Measurements from ENCODE around the gene EPO.
"Not testable (repeated sequence)": the region's sequence is repeated elsewhere in the genome, so short reads cannot be mapped to it uniquely, and the experiment has no call there.

Gene EPO

DNA sequence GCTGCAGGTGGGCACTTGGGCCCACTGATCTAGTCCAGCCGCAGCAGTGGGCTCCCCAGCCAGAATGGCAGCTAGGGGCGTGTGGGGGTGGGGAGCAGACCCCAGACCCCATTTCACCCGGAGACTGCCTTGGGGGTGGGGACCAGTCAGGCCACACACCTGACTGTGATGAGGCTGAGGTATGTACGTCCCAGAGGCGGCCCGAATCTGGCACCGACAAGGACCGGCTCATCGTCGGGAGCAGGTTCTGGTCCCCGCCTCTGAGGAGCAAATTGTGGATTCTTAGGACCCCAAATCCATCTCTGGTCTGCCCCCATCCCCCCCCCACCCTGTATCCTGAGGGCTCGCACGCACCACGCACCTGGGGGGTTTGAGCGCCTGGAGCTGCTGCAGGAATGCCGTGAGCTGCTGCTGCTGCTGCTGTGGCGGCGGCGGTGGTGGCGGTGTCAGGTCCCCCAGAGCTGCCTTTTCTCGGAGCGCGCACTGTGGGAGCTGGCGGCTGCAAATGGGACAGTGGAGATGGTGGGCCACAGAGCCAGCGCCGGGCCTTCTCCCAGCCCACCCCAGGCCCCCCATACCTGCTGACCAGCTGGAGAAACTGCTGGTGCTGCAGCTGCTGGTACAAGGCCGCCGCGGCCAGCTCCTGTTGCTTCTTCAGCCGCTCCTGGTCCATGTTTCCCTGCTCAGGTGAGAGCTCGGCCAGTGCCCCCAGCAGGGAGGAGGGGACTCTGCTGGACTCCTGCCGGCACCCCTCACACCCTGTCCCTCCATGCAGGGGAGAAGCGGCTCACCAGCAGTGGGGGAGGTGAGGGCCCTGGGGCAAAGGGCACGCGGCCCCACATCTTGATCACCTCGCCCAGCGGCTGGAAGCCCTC lies 36.4 kb upstream of the EPO start:
- no peak for DNase-seq

DNA sequence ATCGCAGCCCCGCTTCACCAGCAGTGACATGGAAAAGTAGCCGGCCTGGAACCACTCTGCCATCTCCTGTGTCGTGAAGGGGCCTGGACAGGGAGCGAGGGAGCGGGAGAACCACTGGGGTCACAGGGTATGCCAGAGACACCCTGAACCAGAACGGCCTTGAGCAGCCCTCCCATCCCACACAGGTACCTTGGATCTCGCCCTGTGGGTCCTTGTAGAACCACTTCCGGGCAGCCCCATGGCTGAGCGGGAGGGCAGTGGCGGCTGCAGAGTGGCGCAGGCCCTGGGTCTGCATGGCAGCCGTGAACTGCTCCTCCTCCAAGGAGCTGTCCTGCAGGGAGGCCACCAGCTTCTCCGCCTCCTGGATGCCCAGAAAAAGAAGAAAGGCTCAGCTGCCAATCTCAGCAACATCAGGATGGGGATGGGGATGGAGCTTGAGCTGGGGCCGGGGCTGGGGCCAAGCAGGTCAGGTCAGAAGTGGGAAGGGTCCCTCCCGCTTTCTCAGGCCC lies 35.7 kb upstream of the EPO start:
- DNase-seq, result no peak

DNA sequence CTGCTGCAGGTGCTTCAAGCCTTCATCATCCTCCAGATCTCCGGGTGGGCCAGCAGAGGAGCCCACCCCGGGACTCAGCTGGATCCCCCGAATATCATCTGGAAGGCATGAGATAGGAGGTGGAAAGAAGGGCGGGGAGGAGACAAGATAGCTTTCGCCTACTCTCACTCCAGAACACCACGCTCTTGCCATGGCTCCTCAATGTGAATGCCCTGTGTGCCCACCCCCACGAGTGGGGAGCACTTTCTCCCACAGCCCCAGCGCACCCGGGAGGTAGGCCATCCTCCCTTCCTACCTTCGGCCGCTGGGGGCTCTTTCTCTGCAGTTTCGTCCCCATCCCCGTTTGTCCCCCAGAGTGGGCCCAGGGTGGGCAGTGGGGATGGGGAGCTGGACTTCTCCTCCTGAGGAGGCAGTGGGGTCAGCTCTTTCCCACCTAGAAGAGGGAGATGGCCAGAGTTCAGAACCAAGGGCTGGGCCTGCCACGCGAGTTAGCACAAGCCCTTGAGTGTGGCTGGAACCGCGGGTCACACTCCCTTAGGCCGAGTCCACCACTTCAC lies 35.1 kb upstream of the EPO start:
- no peak for DNase-seq

- no peak for DNase-seq
Measured at GRCh38 chr7:100685631-100686145, 34.6 kb upstream of the EPO start.

GRCh38 chr7:100686201-100686821 lies 34.0 kb upstream of the EPO start:
- DNase-seq, result no peak

DNA sequence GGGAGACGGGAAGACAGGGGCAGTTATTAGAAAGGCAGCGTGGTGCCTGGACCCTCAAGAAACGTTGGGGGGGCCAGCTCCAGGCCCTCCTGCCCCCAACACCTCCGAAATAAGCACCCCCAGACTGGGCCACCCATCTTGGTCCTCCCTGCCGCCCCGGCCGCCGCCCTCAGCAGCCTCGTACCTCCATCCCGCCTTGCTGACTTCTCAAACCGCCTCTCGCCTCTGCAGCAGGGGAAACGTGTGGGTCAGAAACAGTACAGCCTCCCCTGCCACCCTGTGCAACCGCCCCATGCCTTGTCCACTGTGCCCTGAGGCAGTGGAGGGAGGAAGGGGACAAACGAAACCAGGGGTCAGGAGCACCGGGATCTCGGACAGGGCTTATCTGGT lies 33.5 kb upstream of the EPO start:
- DNase-seq, result no peak

GRCh38 chr7:100687261-100687660 lies 33.0 kb upstream of the EPO start:
- no peak for DNase-seq

DNA sequence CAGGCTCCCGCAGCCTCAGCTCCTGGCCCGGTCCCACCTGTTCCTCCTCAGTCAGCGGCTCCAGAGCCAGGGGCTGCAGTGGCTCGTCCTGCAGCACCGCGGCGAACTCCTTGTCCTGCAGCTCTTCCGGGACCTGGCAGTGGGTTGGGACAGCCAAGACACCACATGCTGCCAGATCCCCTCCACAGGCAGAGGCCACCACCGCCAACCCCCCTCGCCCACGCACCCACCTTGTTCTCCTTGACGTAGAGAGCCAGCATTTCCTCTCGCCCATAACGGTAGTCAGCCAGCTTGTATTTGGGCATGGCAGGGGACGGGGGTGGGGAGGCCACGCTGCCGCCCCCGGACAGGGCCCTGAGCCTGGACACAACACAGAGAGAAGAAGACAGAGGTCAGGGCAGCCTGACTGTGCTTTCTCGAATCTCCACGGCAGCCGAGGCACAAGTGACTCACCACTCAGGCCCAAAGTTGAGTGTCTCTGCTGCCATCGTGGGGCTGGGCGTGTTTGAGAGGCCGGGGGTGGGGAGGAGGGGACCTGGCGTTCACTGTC lies 32.4 kb upstream of the EPO start:
- DNase-seq, result no peak

DNA sequence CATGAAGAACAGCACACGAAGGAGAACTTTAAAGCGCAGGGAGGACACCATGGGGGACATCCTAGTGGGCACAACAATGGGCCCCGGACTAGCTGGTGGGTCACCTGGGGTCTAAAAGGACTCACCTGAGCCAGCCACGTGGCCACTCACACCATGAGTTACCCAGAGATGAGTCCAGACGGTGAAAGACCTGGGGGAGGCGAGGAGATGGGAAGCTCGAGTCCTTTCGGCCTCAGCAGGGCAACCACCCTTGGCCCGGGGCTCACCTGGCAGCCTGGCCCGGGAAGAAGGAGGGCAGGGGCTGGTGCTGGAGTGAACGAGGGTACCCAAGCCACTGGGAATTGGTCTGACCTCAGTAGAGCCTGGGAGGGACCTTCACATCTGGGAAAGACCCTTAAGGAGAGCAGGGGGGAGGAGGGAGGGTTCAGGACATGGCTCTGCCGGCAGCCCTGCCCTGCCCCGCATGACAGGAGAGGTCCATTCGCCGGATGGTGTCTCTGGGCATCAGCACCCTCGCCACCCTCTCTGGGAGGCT lies 31.9 kb upstream of the EPO start:
- no peak for DNase-seq

DNA sequence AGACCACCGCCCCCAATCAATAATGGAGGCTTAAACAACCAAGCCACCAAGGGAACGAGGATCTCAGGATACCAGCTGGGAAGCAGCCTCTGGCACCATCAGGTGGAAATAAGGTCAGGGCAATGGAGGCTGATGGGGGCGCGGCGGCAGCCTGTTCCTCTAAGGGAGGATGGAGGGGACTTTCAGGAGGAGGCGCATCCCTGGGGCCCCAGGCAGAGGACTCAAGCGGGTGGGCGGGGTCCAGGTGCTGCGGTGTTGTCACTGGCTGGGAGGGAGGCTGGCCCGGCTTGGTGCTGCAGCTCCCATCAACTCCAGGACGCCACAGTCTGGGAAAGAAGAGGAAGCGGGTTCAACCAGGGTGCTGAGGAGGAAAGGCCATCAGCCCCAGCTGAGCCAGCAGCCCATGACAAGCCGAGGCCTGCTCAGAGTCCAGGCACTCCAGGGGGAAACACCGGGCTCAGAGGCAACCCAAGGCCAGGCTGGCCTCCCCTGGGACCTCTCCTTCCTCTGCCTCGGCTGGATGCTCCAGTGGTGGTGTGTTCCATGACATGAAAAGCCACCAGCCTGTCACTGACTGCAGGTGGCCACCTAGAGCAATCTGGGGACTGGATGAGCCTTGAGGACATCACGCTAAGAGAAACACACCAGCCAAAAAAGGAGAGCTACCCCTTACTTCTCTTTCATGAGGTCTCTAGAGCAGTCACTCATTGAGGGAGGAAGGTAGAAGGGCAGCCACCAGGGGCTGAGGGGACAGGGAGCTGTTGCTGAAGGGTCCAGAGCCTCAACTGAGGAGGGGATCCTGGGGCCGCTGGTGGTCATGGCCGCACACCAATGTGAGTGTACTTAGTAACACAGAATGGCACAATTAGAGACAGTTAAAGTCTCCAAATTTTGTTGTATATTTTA lies 30.8 kb upstream of the EPO start:
- no peak for DNase-seq

- peak; percentile 79 for DNase-seq
Measured at GRCh38 chr7:100691676-100692577, 28.3 kb upstream of the EPO start.

DNA sequence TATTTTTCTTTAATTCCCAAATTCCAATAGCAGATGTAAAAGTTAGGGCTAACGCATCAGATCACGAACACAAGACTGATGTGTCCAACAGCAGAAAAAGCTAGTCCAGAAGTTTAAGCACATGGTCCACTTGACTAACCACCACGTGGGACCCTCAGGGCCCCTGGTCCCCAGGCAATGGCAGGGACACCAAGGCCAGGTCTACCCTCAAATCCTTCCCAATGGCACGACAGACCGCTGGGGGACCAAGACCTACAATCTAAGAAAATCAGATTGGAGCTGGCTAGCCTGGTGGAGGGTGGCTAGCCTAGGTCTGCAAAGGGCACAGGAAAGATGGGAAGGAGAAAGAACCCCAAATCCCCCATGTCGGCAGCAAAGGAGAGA lies 27.7 kb upstream of the EPO start:
- DNase-seq, result no peak

DNA sequence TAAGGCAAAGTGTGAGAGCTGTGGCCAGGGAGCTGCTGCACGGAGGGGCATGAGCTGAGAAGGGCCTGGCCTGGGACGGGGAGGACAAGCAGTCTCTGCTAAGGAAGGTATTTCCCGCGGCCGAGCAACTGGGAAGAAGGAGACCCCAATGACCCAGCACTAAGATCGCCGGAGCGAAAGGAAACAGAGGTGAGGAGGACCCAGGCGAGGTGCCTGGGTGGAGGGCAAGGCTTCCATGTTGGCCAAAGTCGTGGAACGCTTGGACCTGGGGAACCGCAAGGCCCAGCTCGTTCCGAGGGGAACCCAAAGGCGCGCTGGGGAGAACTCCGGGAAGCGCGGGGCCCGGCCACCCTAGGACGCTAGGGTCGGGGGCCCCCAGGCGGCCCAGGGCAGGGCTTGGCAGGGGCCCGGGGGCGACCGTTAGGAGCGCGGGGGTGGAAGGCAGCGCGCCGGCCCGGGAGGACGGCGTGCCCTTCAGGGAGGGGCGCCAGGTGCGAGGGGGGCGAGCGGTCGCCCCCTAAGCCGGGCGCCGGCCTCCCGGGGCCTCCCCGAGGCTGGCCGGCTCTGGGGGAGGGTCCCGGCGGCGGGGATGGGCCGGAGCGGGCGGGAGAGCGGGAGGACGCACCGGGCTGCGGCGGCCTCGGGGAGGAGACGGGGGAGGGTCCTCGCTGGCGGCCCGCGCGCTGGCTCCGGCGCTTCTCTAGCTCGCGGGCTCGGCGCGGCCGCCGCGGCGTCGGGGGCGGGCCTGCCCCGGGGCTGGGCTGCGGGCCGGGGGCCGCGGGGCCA lies 26.8 kb upstream of the EPO start:
- DNase-seq, result no peak

DNA sequence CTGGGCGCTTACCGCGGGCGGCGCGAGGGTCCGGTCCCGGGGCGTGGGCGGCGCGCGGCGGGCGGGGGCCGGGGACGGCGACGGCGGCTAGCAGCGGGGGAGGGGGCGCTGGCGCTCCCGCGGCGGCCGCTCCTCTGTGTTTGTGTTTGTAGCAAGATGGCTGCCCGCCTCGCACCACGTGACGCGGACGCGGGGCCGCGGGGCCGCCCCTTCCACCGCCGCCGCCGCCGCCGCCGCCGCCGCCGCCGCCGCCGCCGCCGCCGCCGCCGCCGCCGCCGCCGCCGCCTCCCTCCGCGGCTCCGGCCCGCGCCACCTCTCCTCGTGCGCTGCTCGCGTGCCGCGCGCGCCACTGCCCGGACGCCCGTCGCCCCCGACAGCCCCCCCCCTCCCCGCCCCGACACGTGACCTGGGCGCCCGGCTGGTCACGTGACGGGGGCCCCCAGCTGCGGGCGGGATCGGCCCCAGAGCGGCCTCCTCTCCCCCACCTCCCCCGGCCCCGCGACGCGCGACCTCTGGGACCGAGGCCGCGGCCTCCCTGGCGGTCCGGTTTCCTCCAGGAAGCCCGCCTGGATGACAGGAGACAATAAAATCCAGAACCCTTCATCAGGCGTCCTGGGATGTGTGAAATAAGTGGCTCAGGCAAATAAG lies 26.0 kb upstream of the EPO start, which contains the start of gene GIGYF1:
TSS of gene GIGYF1 (minus strand) at position 153 of the 648 bp plus-strand sequence. CDS start 6,012 bp downstream, outside the sequence.
- peak; percentile 69 for DNase-seq

GRCh38 chr7:100696123-100696521 lies 24.1 kb upstream of the EPO start:
- no peak for DNase-seq

GRCh38 chr7:100699018-100699417 lies 21.2 kb upstream of the EPO start:
- DNase-seq, result no peak

GRCh38 chr7:100701089-100701488 lies 19.2 kb upstream of the EPO start:
- DNase-seq, result not testable (repeated sequence)

DNA sequence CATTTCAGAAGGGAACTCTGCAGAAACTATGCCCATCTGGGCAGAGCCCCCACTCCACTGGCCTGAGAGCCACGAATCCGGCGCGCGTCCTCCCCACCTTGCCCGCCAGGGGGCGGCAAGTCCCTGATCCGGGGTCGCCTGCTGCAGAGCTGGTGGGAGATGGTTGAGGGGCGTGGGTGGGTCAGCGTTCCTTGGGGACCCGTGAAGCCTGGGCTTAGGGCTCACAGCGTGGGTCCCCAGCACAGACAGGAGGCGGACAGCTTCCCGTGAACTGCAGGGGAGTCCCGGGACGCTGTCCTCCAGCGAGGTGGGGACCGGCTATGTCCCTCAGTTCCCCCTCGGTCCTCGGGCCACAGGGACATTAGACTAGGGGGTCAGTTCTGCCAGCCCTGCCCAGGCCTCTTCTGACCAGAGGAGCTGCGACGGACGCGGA lies 14.9 kb upstream of the EPO start:
- DNase-seq, result peak; percentile 60
